Bronchial epithelial cell (primary cell): ENCODE results near the gene SLC4A8. TPM values are rescaled to one million over a fixed set of nuclear protein-coding genes. Genes with fewer than 3 reads are reported as not detected.

Source experiments
- DNase-seq: peaks from one replicate; pipeline ENCODE4 v3.0.0-alpha.2; 2010; ENCODE audit warnings: low read depth
- FAIRE-seq: peaks from 2 replicates; lab custom pipeline; 2011; peaks lifted over from hg19 to GRCh38; lab: Jason Lieb, UNC
- H3K27me3 ChIP-seq: 2 replicates; pipeline ENCODE4 v1.5.1; 2011; ENCODE audit warnings: low read length; ENCODE audit not compliant: control insufficient read depth, insufficient read depth
- H3K36me3 ChIP-seq: 2 replicates; pipeline ENCODE4 v1.5.1; 2011; ENCODE audit warnings: low read length; ENCODE audit not compliant: control insufficient read depth, insufficient read depth
- H3K4me3 ChIP-seq: 2 replicates; pipeline ENCODE4 v1.5.1; 2011; ENCODE audit warnings: mild to moderate bottlenecking, low read depth, low read length, control low read depth
- total RNA-seq: library from RNA; depleted of rRNA; stranded (reverse); fragments of >200 nt; gene quantifications from 2 replicates; pipeline ENCODE4 v1.2.1, GENCODE V29; 2014
- TF ChIP-seq, protein P1 (sequence below): IDR thresholded peaks from 2 replicates; pipeline ENCODE4 v1.5.1; 2011; ENCODE audit warnings: mild to moderate bottlenecking, moderate library complexity, low read length, control low read depth, inconsistent platforms; ENCODE audit not compliant: insufficient read depth, severe bottlenecking

The SLC4A8 gene
- total RNA-seq, 1 donor from 2014 or later = 0.26 TPM

DNA sequence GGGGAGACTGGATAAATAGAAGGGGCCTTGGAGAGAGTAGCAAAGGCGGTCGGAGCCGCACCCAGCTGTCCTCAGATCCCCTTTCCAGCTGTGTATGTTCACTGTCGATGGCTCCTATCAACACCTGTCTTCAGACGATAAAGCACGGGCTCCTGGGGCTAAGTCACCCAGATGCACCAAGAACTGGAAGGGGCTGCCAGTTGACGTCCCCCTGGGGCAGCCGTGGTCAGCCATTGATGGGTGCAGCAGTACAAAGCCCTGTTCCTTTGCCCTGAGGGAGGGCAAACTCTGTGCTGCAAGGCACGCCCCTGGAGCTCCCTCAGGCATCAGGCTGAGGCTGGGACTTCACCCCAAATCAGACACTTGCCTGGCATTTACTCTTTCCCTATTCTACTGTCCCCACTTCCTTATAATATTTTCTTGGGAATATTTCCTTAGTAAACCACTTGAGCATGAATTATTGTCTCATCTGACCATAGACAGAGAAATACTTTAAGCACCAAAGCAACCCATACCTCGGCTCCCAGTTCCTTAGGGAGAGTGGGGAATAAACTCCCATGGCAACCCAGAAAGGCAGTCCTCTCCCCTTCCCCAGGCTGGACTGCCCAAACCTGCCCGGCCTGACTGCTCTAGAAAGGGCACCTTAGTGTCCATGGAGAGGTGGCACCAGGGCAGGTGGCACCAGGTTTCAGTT, 106.8 kb downstream of the SLC4A8 start:
- Histone ChIP-seq H3K27me3 (peaks cover 4% of the 10 kb centered on the region), H3K36me3 (no peaks in the 10 kb centered on the region), H3K4me3 (no peak overlapping the region)
- no peak for FAIRE-seq
- TF ChIP-seq, protein P1, sequence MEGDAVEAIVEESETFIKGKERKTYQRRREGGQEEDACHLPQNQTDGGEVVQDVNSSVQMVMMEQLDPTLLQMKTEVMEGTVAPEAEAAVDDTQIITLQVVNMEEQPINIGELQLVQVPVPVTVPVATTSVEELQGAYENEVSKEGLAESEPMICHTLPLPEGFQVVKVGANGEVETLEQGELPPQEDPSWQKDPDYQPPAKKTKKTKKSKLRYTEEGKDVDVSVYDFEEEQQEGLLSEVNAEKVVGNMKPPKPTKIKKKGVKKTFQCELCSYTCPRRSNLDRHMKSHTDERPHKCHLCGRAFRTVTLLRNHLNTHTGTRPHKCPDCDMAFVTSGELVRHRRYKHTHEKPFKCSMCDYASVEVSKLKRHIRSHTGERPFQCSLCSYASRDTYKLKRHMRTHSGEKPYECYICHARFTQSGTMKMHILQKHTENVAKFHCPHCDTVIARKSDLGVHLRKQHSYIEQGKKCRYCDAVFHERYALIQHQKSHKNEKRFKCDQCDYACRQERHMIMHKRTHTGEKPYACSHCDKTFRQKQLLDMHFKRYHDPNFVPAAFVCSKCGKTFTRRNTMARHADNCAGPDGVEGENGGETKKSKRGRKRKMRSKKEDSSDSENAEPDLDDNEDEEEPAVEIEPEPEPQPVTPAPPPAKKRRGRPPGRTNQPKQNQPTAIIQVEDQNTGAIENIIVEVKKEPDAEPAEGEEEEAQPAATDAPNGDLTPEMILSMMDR = no peak
- no peak for DNase-seq

DNA sequence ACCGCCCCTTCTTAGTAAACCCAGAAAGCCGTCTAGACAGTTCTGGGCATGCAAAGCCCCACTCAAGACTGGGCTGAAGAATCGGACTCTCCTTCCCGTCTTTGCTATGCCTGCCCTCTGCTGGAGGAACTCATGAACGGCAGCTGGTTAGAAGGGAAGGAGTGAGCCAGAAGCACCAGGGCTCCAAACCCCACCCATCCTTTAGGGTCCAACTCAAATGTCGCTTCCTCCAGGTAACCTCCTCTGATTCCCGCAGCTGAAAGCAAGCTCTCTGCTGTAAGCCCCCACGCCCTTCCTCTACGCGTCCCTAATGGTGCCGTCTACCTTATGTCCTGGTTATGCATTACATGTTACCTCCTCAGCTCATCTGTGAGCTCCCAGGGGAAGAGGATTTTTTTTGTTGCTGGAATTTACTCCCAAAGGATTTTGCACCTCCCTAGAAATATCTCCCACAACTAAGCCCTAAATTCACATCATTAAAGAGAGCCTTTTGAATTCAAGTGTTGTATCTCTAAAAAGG, 107.4 kb downstream of the SLC4A8 start:
- DNase-seq (peak; percentile 73), FAIRE-seq (peak; percentile 52)
- Histone ChIP-seq H3K36me3 (no peaks in the 10 kb centered on the region), H3K4me3 (no peak overlapping the region), H3K27me3 (peaks cover 4% of the 10 kb centered on the region)
- TF ChIP-seq, protein P1 = peak; percentile 95

DNA sequence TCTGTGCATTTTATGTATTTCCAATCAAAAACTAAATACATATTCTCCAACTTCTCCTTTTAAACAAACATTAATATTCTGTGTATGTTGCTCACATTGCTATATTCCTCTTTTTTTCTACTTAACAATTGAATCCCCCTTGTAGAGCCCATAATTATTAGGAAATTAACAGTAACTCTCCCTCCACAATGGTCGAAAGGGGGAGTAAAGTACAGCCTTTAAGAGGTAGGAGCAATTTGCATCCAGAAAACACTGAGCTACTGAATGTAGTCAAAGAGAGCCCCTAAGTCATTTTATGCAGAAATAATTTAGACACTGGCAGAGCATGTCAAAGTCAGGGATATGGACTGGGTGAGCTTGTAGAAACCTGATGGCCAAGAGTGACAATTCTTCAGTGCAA, 109.2 kb downstream of the SLC4A8 start:
- TF ChIP-seq, protein P1 = no peak
- Histone ChIP-seq H3K27me3 (peaks cover 6% of the 10 kb centered on the region), H3K4me3 (no peak overlapping the region), H3K36me3 (no peaks in the 10 kb centered on the region)
- DNase-seq (no peak), FAIRE-seq (no peak)

DNA sequence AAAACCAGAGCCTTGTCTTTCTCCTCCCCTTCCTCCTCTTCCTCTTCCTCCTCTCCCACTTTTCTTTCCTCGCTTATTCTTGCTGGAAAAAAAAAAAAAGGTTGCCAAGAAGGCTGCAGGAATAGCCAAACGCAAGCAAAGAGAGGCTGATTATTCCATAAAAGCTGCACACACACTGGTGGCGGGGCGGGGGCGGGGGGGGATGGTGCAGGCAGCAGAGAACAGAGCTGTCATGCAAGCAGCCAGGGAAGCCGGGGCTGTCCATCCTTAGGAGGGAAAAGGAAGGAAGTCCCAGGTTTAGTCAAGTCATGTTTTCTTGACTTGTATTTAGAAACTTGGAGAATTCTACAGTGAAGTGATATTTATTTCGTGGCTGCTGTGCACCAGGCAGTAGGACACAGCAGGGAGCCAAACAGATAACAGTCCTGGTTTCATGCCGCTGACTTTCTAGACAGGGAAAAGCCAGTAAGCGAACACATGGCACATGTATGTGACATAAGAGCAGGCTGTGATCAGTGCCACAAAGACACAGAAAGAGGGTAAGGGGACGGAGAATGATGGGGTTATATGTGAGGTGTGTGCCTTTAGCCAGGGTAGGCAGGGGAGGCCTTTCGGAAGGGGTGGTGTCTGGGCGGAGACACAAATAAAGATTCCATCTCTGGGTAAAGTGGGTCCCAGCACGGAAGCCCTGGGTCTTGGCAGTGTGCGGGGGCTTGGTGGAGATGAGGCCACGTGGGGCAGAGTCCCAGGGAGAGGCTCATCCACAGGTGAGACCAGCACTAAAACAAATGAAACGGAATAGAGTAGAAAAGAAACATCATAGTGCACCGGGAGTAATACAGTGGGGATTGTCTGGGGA, 109.8 kb downstream of the SLC4A8 start:
- TF ChIP-seq, protein P1 = no peak
- no peak overlapping the region for H3K4me3 ChIP-seq
- no peak for DNase-seq
- no peak for FAIRE-seq
- H3K36me3 ChIP-seq = no peaks in the 10 kb centered on the region
- H3K27me3 ChIP-seq = peaks cover 4% of the 10 kb centered on the region

DNA sequence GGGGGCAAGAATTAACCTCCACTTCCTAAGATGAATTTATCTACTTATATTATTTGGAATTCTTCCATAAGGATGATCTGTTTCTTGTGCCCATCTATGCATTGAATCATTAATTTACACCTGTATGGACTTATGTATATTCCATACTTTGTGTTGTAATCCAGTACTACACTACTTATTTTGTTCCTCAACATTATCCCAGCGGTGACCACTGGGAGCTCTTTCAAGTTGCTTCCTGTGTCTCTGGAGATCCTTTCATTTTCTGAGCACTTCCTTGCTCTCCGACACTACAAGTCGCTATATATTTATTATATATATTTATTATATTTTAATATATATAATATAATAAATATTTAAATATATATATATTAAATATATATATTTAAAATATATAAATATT, 111.5 kb downstream of the SLC4A8 start:
- TF ChIP-seq, protein P1 = no peak
- FAIRE-seq (no peak), DNase-seq (no peak)
- no peak overlapping the region for H3K4me3 ChIP-seq
- no peaks in the 10 kb centered on the region for H3K36me3 ChIP-seq
- H3K27me3 ChIP-seq = peaks cover 4% of the 10 kb centered on the region
